CD14-positive monocyte (primary cell): ENCODE measurements around the gene DNAH9. TPM values are rescaled to one million over a fixed set of nuclear protein-coding genes. Genes with fewer than 3 reads are reported as not detected.

ENCODE experiments used
- DNase-seq, 3 donors: peaks; one replicate each; pipeline ENCODE4 v3.0.0-alpha.2; 2011 to 2022
- H2AFZ ChIP-seq: 2 replicates; pipeline ENCODE4 v1.6.0; 2012; ENCODE audit warnings: mild to moderate bottlenecking, low read depth, low read length, inconsistent platforms; ENCODE audit not compliant: insufficient read depth, poor library complexity, severe bottlenecking
- H3K27ac ChIP-seq, 2 donors: 1 replicate in 1 of 2; 2 replicates in 1 of 2; pipeline ENCODE4 v1.5.1; 2012 to 2013; ENCODE audit warnings: low read length in 2 of 2, control low read depth in 1 of 2, inconsistent platforms in 1 of 2, low read depth in 1 of 2, mild to moderate bottlenecking in 1 of 2
- H3K27me3 ChIP-seq, 2 donors: one replicate each; pipeline versions ENCODE4 v1.6.0 to v1.6.1; 2011 to 2013; ENCODE audit warnings: low read length in 2 of 2; ENCODE audit not compliant: control insufficient read depth in 2 of 2, insufficient read depth in 2 of 2
- H3K36me3 ChIP-seq, 2 donors: replicated peaks in 1 of 2; 1 replicate in 1 of 2; 2 replicates in 1 of 2; pipeline versions ENCODE4 v1.5.1 to v1.6.1; 2012 to 2013; ENCODE audit warnings: low read length in 2 of 2, control low read depth in 1 of 2, inconsistent platforms in 1 of 2, mild to moderate bottlenecking in 1 of 2; ENCODE audit not compliant: insufficient read depth in 2 of 2, control insufficient read depth in 1 of 2
- H3K4me1 ChIP-seq, 2 donors: 1 replicate in 1 of 2; 2 replicates in 1 of 2; pipeline versions ENCODE4 v1.5.1 to v1.6.1; 2012 to 2013; ENCODE audit warnings: low read length in 2 of 2, control low read depth in 1 of 2, inconsistent platforms in 1 of 2, mild to moderate bottlenecking in 1 of 2, moderate library complexity in 1 of 2; ENCODE audit not compliant: insufficient read depth in 2 of 2, control insufficient read depth in 1 of 2
- H3K4me2 ChIP-seq: replicated peaks from 2 replicates; pipeline ENCODE3; 2012; ENCODE audit warnings: low read length, moderate library complexity, mild to moderate bottlenecking; ENCODE audit not compliant: poor library complexity, severe bottlenecking; ENCODE audit errors: extremely low read depth
- H3K4me3 ChIP-seq, 3 experiments: fragments of 200-600 bp in 1 of 3; sonication (generic) in 1 of 3; replicated peaks in 1 of 3; 1 replicate in 2 of 3; 2 replicates in 1 of 3; pipeline ENCODE4 v1.5.1; 2011 to 2013; ENCODE audit warnings: low read length in 3 of 3, mild to moderate bottlenecking in 3 of 3, control low read depth in 2 of 3, low read depth in 2 of 3, inconsistent platforms in 1 of 3, moderate library complexity in 1 of 3
- H3K79me2 ChIP-seq: 2 replicates; pipeline ENCODE4 v1.6.0; 2012; ENCODE audit warnings: mild to moderate bottlenecking, control low read depth, inconsistent platforms, low read length, moderate library complexity; ENCODE audit not compliant: insufficient read depth
- H3K9ac ChIP-seq: 2 replicates; pipeline ENCODE4 v1.6.0; 2017; ENCODE audit warnings: low read length, mild to moderate bottlenecking; ENCODE audit not compliant: insufficient read depth, poor library complexity, severe bottlenecking
- H3K9me3 ChIP-seq, 2 donors: replicated peaks in 1 of 2; 1 replicate in 1 of 2; 2 replicates in 1 of 2; pipeline versions ENCODE4 v1.5.1 to v1.6.1; 2012 to 2013; ENCODE audit warnings: low read length in 2 of 2, control low read depth in 1 of 2; ENCODE audit not compliant: control insufficient read depth in 1 of 2, insufficient read depth in 1 of 2
- H4K20me1 ChIP-seq: 2 replicates; pipeline ENCODE4 v1.6.0; 2012; ENCODE audit warnings: mild to moderate bottlenecking, low read length, control low read depth, moderate library complexity; ENCODE audit not compliant: insufficient read depth
- H3K27ac Mint-ChIP-seq, 7 donors: one replicate each; pipeline ENCODE4 v1.8.0; 2020; ENCODE audit warnings: mild to moderate bottlenecking in 7 of 7, mixed read lengths in 7 of 7, moderate library complexity in 6 of 7, inconsistent platforms in 2 of 7
- H3K27me3 Mint-ChIP-seq, 3 donors: one replicate each; pipeline ENCODE4 v1.8.0; 2021 to 2022; ENCODE audit warnings: low read depth in 3 of 3, mild to moderate bottlenecking in 3 of 3, mixed read lengths in 3 of 3, moderate library complexity in 3 of 3, inconsistent platforms in 1 of 3
- H3K36me3 Mint-ChIP-seq, 2 donors: one replicate each; pipeline ENCODE4 v1.8.0; 2020; ENCODE audit warnings: mixed read lengths in 2 of 2, inconsistent platforms in 1 of 2, mild to moderate bottlenecking in 1 of 2
- H3K4me1 Mint-ChIP-seq: one replicate; pipeline ENCODE4 v1.8.0; 2020; ENCODE audit warnings: mild to moderate bottlenecking, mixed read lengths
- H3K4me3 Mint-ChIP-seq, 2 donors: one replicate each; pipeline ENCODE4 v1.8.0; 2020; ENCODE audit warnings: mild to moderate bottlenecking in 2 of 2, mixed read lengths in 2 of 2, moderate library complexity in 1 of 2
- H3K9me3 Mint-ChIP-seq, 7 donors: one replicate each; pipeline ENCODE4 v1.8.0; 2020 to 2022; ENCODE audit warnings: mixed read lengths in 7 of 7, mild to moderate bottlenecking in 6 of 7, moderate library complexity in 6 of 7, inconsistent platforms in 2 of 7
- WGBS: methylation state at CpG from one replicate; pipeline ENCODE4 v1.1.5; 2013; ENCODE audit warnings: missing lambda C conversion rate; ENCODE audit not compliant: insufficient coverage; 5-methylcytosine and 5-hydroxymethylcytosine counted together
- intact Hi-C, 2 donors: fragments of 100-400 bp; cut with micrococcal nuclease; formaldehyde crosslinking; loops; one replicate each; pipeline versions ENCODE4 v1.15.0 to v1.15.1; 2023
- polyA plus RNA-seq, 3 donors: library from polyadenylated mRNA; depleted of rRNA in 1 of 3; unstranded in 2 of 3; stranded (reverse) in 1 of 3; fragments of 300-500 nt in 2 of 3; fragments of >200 nt in 1 of 3; fragmentation: Illumina TruSeq in 2 of 3; gene quantifications; 1 replicate in 2 of 3; 2 replicates in 1 of 3; pipeline ENCODE4 v1.2.3, GENCODE V29; 2012 to 2021
- TF ChIP-seq, protein P1 (sequence below): fragments of 200-600 bp; IDR thresholded peaks from one replicate; pipeline ENCODE4 v1.8.0; 2022; ENCODE audit warnings: antibody characterized with exemption, mild to moderate bottlenecking

DNAH9 gene
- polyA plus RNA-seq, 3 donors, result not detected

DNA sequence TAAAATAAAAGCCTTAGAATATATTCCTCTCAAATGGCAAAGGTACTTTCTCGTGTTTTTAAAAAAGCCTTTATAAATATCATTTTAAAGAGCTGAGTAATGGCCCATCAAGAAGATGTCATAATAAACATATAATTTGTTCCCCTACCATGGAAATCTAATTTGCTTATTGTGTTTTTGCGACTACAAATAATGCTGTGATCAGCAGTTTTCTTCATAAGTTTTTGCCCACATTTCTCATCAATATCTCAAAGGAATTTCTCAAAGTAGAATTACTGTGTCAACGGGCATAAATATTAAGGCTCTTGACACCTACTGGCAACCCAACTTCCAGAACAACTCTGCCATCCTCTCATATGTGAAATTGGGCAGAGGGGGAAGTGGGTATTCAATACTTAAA is 381.5 kb downstream of the DNAH9 start:
- Histone ChIP-seq H3K27ac (no peak overlapping the region), H3K4me1 (no peaks in the 10 kb centered on the region), H3K4me2 (no peak overlapping the region), H4K20me1 (no peaks in the 10 kb centered on the region), H3K4me3 (no peak overlapping the region), H3K79me2 (no peaks in the 10 kb centered on the region), H3K27me3 (no peaks in the 10 kb centered on the region), H2AFZ (no peak overlapping the region), H3K9me3 (no peaks in the 10 kb centered on the region), H3K36me3 (peaks cover 35 to 58% of the 10 kb centered on the region in 2 donors), H3K9ac (no peak overlapping the region)
- no peak for DNase-seq
- H3K4me1 Mint-ChIP-seq, result peaks cover 6% of the 10 kb centered on the region
- H3K36me3 Mint-ChIP-seq, result peaks cover 61 to 71% of the 10 kb centered on the region in 2 donors
- WGBS, result no CpG with 5 or more reads among the region's 3 CpGs
- H3K4me3 Mint-ChIP-seq, result no peak overlapping the region
- TF ChIP-seq, protein P1, sequence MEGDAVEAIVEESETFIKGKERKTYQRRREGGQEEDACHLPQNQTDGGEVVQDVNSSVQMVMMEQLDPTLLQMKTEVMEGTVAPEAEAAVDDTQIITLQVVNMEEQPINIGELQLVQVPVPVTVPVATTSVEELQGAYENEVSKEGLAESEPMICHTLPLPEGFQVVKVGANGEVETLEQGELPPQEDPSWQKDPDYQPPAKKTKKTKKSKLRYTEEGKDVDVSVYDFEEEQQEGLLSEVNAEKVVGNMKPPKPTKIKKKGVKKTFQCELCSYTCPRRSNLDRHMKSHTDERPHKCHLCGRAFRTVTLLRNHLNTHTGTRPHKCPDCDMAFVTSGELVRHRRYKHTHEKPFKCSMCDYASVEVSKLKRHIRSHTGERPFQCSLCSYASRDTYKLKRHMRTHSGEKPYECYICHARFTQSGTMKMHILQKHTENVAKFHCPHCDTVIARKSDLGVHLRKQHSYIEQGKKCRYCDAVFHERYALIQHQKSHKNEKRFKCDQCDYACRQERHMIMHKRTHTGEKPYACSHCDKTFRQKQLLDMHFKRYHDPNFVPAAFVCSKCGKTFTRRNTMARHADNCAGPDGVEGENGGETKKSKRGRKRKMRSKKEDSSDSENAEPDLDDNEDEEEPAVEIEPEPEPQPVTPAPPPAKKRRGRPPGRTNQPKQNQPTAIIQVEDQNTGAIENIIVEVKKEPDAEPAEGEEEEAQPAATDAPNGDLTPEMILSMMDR, result no peak
- no peaks in the 10 kb centered on the region for H3K27me3 Mint-ChIP-seq
- H3K9me3 Mint-ChIP-seq, result peaks cover 0 to 7% (median 0%) of the 10 kb centered on the region in 7 donors
- intact Hi-C loops, result no loop called here
- no peak overlapping the region for H3K27ac Mint-ChIP-seq

DNA sequence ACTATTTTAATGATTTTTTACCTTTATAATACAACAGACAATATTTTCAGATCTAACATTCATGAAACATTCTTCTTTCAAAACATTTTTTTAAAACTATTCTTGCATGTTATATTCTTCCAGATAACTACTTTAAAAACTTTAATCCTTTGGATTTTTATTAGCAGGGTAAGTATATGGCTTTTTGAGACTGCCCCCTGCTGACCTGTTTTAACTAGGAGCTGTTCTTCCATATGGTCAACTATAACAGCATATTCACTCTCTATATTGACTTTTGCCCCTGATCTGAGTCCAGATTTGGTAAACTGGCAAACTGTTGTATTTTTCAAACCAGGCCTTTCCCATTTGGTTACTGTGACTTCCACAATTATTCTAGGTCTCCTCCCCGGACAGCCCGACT is 382.5 kb downstream of the DNAH9 start:
- Mint-ChIP-seq H3K4me1 (peaks cover 6% of the 10 kb centered on the region), H3K27ac (peak overlapping the region in 1 of 7 donors; percentile 62), H3K9me3 (peaks cover 0 to 5% (median 0%) of the 10 kb centered on the region in 7 donors), H3K4me3 (no peak overlapping the region), H3K27me3 (no peaks in the 10 kb centered on the region), H3K36me3 (peaks cover 60 to 76% of the 10 kb centered on the region in 2 donors)
- WGBS, result 80% methylated on average over 2 of the region's 2 CpGs
- Histone ChIP-seq H3K27ac (no peak overlapping the region), H3K4me2 (no peak overlapping the region), H2AFZ (no peak overlapping the region), H3K9ac (no peak overlapping the region), H3K9me3 (no peaks in the 10 kb centered on the region), H3K4me3 (no peak overlapping the region), H3K4me1 (no peaks in the 10 kb centered on the region), H3K79me2 (no peaks in the 10 kb centered on the region), H3K36me3 (peaks cover 35 to 69% of the 10 kb centered on the region in 2 donors), H4K20me1 (no peaks in the 10 kb centered on the region), H3K27me3 (no peaks in the 10 kb centered on the region)
- intact Hi-C loops, result no loop called here
- TF ChIP-seq, protein P1, result no peak
- DNase-seq, result no peak
